Psoas muscle (tissue), 8 donors: ENCODE measurements around the gene SALL2. TPM values are rescaled to one million over a fixed set of nuclear protein-coding genes. Genes with fewer than 3 reads are reported as not detected.

Experiments
- ATAC-seq, 4 donors: fragments of 200-7000 bp; cut with Tn5 transposase; one replicate each; pipeline ENCODE4 v1.9.1; 2020; ENCODE audit warnings: moderate library complexity in 3 of 4, mild to moderate bottlenecking in 2 of 4
- DNase-seq, 2 donors: peaks; one replicate each; pipeline ENCODE4 v3.0.0-alpha.2; 2020
- H3K27ac ChIP-seq: fragments of 200-600 bp; one replicate; pipeline ENCODE4 v1.8.0; 2022
- H3K27me3 ChIP-seq, 3 donors: fragments of 200-600 bp in 1 of 3; one replicate each; pipeline versions ENCODE4 v1.6.1 to v1.8.0; 2013 to 2022; ENCODE audit warnings: low read length in 2 of 3, mild to moderate bottlenecking in 2 of 3, moderate library complexity in 1 of 3; ENCODE audit not compliant: insufficient read depth in 3 of 3
- H3K36me3 ChIP-seq, 2 donors: fragments of 200-600 bp in 1 of 2; one replicate each; pipeline versions ENCODE4 v1.6.1 to v1.8.0; 2013 to 2022; ENCODE audit warnings: low read depth in 1 of 2, mild to moderate bottlenecking in 1 of 2, moderate library complexity in 1 of 2; ENCODE audit not compliant: insufficient read depth in 1 of 2
- H3K4me1 ChIP-seq: fragments of 200-600 bp; one replicate; pipeline ENCODE4 v1.8.0; 2022
- H3K4me3 ChIP-seq: fragments of 200-600 bp; one replicate; pipeline ENCODE4 v1.8.0; 2022; ENCODE audit warnings: mild to moderate bottlenecking
- H3K9me3 ChIP-seq: fragments of 200-600 bp; one replicate; pipeline ENCODE4 v1.8.0; 2022
- WGBS, 3 donors: extraction: QIAGEN DNeasy Blood & Tissue Kit; methylation state at CpG; one replicate each; pipeline versions ENCODE4 v1.1.6 to v1.1.7; 2013; 5-methylcytosine and 5-hydroxymethylcytosine counted together
- intact Hi-C, 2 donors: fragments of 100-400 bp; cut with DNase I; formaldehyde crosslinking; loops; one replicate each; pipeline versions ENCODE4 v1.11.0 to v1.14.2; 2022
- polyA plus RNA-seq, 3 donors: library from polyadenylated mRNA; stranded (reverse); fragments of 200-250 nt; gene quantifications; one replicate each; pipeline ENCODE4 v1.2.3, GENCODE V29; 2013
- total RNA-seq, 4 donors: library from RNA; stranded (reverse); fragmentation: NEBNext Ultra II Directional in 2 of 4; extraction: Animal tissue kit (Norgen Biotek cat#: 25700) in 2 of 4; gene quantifications; one replicate each; pipeline versions ENCODE4 v1.2.1 to v1.2.4, GENCODE V29; 2021 to 2023
- TF ChIP-seq, protein P1 (sequence below): fragments of 200-600 bp; IDR thresholded peaks from one replicate; pipeline ENCODE4 v1.8.0; 2022; ENCODE audit warnings: antibody characterized with exemption
- donor health status: healthy with polysubstance abuse.
- donor health status: DM: no; HTN: no; CAD: no; lungs with moderate emphysema.
- donor health status: Bipolar disorder and iron deficiency.
- donor health status: healthy.
- donor health status: DM: yes; HTN: yes; CAD: no.
- donor health status: DM: no; HTN: no; CAD: no.
- donor health status: DM: no; HTN: no; CAD: no.
- donor health status: DM: yes; HTN: yes; CAD: no.

The SALL2 gene
- total and polyA plus RNA-seq, 7 donors = 0.33 to 3.8 (median 0.93) TPM

DNA sequence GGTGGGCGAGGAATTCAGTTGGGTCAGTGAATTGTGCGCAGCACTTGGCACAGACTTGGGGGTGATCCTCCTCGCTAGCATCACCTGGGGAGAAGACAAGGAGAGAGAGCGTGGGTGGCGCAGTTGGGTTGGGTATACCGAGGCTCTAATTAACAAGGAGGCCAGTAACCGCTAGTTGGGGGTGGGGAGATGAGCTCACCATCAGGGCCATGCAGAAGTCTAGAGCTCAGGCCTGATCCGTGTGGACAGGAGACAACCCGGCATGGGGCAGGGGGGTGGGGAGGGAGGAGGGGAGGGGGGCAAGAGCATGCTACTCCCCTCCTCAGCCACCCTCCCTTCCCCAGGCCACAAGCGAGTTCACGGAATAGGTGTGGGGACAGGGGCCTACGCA, 580 bp downstream of the SALL2 start:
- no peak for DNase-seq
- 33 to 50% (median 43%) methylated on average over 8 to 12 of the region's 12 CpGs for WGBS, 3 donors
- ATAC-seq = peak in 2 of 4 donors; percentile 14 to 54
- H3K27me3 ChIP-seq = peaks cover 0 to 4% (median 0%) of the 10 kb centered on the region in 3 donors
- TF ChIP-seq, protein P1, sequence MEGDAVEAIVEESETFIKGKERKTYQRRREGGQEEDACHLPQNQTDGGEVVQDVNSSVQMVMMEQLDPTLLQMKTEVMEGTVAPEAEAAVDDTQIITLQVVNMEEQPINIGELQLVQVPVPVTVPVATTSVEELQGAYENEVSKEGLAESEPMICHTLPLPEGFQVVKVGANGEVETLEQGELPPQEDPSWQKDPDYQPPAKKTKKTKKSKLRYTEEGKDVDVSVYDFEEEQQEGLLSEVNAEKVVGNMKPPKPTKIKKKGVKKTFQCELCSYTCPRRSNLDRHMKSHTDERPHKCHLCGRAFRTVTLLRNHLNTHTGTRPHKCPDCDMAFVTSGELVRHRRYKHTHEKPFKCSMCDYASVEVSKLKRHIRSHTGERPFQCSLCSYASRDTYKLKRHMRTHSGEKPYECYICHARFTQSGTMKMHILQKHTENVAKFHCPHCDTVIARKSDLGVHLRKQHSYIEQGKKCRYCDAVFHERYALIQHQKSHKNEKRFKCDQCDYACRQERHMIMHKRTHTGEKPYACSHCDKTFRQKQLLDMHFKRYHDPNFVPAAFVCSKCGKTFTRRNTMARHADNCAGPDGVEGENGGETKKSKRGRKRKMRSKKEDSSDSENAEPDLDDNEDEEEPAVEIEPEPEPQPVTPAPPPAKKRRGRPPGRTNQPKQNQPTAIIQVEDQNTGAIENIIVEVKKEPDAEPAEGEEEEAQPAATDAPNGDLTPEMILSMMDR = no peak
- H3K36me3 ChIP-seq = no peaks in the 10 kb centered on the region
- intact Hi-C loops = no loop called here
- peak overlapping the region; percentile 68 for H3K4me3 ChIP-seq
- H3K27ac ChIP-seq = no peak overlapping the region
- H3K4me1 ChIP-seq = no peaks in the 10 kb centered on the region
- no peaks in the 10 kb centered on the region for H3K9me3 ChIP-seq

DNA sequence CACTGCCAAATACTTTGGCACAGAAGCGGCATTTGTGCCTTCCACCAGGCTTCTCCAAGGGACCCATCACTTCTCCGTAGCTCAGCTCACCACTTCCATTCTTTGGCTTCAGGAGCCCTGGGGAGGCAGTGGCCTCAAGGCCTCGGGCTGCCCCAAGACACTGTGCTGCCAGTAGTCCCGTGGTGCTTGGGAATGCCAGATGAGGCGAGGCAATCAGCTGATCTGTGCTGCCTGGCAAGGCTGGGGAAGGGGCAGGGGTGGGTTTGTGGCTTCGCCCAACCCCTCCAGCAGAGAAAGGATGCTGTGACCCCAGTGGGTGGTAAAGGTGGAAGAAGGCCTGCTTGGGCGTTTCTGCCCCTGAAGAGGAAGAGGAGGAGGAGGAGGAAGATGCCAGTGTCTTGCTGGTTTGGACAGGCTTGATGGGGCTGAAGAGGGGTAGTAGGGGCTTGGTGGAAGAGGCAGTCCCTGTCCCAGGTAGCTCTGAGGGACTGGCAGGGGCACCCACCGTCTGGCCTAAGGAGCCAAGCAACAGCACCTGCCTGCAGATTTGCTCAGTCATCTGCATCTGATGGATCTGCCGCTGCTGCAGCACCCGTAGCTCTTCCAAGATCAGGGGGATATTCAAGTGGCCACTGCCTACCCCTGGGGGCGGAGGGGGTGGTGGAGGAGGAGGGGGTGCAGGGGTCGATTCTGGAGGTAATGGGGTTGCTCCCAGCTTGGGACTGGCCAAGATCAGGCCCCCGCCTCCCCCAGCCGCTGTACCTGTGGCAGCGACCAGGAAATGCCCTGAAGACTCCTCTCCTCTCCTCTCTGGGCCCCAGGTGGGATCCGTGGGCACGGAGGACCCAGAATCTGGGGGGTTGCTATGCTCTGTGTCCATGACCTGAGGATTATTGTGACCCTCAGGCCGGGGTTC, 1.3 kb downstream of the SALL2 start:
- peak overlapping the region; percentile 68 for H3K4me3 ChIP-seq
- peaks cover 0 to 4% (median 0%) of the 10 kb centered on the region in 3 donors for H3K27me3 ChIP-seq
- WGBS, 3 donors = 75 to 88% (median 81%) methylated on average over 16 to 18 of the region's 18 CpGs
- TF ChIP-seq, protein P1 = no peak
- intact Hi-C loops = no loop called here
- DNase-seq (no peak), ATAC-seq (no peak)
- no peaks in the 10 kb centered on the region for H3K36me3 ChIP-seq
- no peaks in the 10 kb centered on the region for H3K9me3 ChIP-seq
- H3K27ac ChIP-seq = no peak overlapping the region
- no peaks in the 10 kb centered on the region for H3K4me1 ChIP-seq

DNA sequence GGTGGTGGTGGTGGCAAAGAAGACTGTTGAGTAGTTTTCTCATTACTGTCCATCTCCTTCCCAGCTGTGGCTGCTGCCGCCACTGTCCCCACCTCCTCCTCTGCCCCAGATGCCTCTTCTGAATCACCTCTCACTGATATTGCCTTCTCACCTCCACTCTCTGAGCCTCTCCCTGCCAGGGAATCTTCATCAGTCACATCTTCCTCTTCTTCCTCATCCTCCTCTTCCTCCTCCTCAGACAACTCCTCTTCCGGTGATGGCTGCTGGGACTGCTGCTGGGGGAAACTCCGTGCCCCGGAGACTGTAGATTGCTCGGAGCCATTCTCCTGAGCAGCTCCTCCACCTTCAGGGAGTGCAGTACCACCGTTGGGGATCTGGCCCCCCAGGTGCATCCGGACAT, 2.9 kb downstream of the SALL2 start:
- intact Hi-C loops = no loop called here
- H3K9me3 ChIP-seq = no peaks in the 10 kb centered on the region
- ATAC-seq (no peak), DNase-seq (no peak)
- H3K27ac ChIP-seq = no peak overlapping the region
- no peaks in the 10 kb centered on the region for H3K36me3 ChIP-seq
- H3K4me1 ChIP-seq = no peaks in the 10 kb centered on the region
- TF ChIP-seq, protein P1 = no peak
- H3K4me3 ChIP-seq = no peak overlapping the region
- H3K27me3 ChIP-seq = peaks cover 0 to 4% (median 0%) of the 10 kb centered on the region in 3 donors
- 77 to 89% (median 77%) methylated on average over 6 to 7 of the region's 7 CpGs for WGBS, 3 donors

DNA sequence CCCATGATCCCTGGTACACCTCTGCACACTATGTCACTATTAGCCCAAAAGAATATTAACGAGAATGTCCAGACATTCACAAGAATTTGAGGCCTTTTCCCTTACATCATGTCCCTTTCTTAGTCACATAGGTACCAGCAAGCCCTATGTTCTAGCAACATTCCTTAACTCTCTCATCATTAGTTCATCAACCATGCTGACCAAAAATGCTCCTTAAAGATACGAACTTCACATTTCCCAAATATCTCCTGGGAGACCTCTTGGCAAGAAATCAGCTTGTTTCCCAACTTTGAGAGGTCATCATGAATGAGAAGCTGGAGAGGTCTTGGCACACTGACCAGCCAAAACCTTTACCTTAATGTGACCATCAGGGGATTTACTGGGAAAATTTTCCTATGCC, 4.6 kb downstream of the SALL2 start:
- Histone ChIP-seq H3K4me3 (no peak overlapping the region), H3K36me3 (no peaks in the 10 kb centered on the region), H3K27me3 (peaks cover 0 to 4% (median 0%) of the 10 kb centered on the region in 3 donors), H3K27ac (no peak overlapping the region), H3K9me3 (no peaks in the 10 kb centered on the region), H3K4me1 (no peaks in the 10 kb centered on the region)
- 64 to 86% (median 68%) methylated on average over 2 of the region's 2 CpGs for WGBS, 3 donors
- no peak for ATAC-seq
- no peak for DNase-seq
- TF ChIP-seq, protein P1 = no peak
- intact Hi-C loops = no loop called here
